HG02798 (cell line): ENCODE measurements around the gene SHTN1.

Experiments used
- ATAC-seq: cut with Tn5 transposase; IDR thresholded peaks from one replicate; pipeline ENCODE4 v1.9.1; 2021; ENCODE audit warnings: mild to moderate bottlenecking; ENCODE audit not compliant: unreplicated experiment, poor library complexity

SHTN1 gene

GRCh38 chr10:116838143-116838725 is 166.8 kb downstream of the SHTN1 start:
- peak; percentile 76 for ATAC-seq

DNA sequence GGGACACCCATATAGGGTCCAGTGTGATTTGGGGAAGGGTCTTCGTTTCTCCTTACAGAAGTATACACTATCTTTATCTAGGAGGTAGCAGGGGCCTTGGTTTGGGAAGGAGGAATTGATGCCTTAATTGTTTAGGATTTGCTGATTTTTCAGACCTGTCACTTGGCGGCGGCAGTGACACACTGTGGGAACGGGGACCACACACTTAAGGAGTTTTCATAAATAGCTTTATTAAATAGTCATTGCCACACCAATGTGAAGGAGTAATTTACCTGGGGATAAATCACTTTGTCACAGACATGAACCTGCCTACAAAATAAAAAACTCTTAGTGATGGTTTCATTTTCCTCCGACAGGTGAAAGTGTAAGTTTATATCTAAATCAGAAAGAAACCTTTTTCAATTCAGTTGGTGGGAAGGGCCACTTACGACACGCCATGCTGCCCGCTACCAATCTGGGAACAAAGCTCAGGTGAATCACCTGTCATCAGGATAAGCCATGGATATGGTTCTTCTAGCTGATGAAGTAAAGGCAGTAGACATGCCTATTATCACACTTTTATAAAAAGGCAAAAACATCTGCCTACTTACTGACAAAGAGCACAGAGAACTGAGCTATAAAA is 168.0 kb downstream of the SHTN1 start:
- ATAC-seq: no peak

DNA sequence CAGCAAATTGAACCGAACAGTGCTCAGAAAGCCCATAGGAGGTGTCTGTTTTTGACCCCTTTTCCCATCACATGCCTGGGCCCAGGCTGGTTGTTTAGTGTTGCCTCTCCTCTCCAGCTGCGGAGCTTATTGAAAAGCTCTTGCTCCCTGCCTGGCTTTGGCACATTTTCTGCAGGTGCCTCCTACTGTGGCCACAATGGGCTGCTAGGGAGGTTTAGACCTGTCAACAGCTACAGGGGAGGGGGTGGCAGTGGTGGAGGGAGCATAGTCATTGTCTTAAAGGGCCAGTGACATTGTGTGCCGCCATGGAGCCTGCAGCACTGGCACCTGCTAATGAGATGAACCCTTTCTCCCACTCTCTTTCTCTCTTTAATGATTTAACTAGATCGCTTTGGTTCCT is 168.9 kb downstream of the SHTN1 start:
- no peak for ATAC-seq

DNA sequence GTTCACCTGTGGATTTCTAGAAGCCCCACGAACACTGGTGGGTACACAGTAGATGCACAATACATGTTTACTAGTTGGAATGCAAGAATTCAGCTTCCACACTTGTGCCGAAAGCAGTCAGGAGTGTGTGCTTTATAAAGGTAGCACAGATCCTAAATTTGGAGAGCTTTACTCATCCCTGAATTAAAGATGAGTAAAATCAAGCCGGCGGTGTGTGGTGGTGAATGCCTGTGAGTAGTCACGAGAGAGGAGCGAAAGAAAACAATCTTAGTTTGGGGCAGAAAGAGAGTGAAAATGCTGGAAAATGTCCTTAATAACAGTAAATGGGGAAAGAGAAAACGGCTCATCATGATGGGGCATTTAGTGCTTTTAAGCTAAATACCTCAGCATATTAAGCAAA is 169.3 kb downstream of the SHTN1 start:
- no peak for ATAC-seq

GRCh38 chr10:116833986-116834985 is 170.7 kb downstream of the SHTN1 start:
- ATAC-seq: no peak

DNA sequence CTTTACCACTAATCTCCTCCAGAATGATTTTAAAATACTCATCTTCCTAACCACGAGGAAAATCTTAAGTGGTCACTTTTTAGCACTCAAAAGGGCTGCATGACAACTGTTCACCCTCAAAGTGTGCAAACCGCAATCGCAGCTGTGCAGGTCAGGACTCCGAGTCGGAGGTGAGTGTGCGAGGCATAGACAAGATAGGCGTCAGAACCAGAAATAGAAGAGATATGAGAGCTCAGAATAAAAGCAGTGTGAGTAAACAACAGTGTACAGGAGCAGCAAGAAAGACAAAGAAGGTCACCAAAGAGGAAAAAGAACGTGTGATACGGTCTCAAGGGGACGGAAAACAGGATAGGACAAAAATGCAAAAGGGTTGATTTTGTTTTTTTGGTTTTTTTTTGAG is 173.2 kb downstream of the SHTN1 start:
- no peak for ATAC-seq
